Caki2 (cell line): ENCODE measurements around the gene SCRN2. TPM values are rescaled to one million over a fixed set of nuclear protein-coding genes. Genes with fewer than 3 reads are reported as not detected.

Experiments
- DNase-seq: peaks from one replicate; pipeline ENCODE4 v3.0.0-alpha.2; 2015; ENCODE audit warnings: low read depth
- in situ Hi-C: cut with HindIII; loops from 2 replicates; pipeline ENCODE4 v1.10.0; 2016; ENCODE audit warnings: low sequenced_read_pairs, low pct_unique_long_range_greater_than_20kb, mixed read lengths
- total RNA-seq: library from RNA; depleted of rRNA; stranded (reverse); fragments of >200 nt; shearing (Covaris generic); gene quantifications from 2 replicates; pipeline ENCODE4 v1.2.3, GENCODE V29; 2014; ENCODE audit warnings: low replicate concordance

Gene SCRN2
- total RNA-seq, 1 experiment from 2014 or later = 46.0 TPM

DNA sequence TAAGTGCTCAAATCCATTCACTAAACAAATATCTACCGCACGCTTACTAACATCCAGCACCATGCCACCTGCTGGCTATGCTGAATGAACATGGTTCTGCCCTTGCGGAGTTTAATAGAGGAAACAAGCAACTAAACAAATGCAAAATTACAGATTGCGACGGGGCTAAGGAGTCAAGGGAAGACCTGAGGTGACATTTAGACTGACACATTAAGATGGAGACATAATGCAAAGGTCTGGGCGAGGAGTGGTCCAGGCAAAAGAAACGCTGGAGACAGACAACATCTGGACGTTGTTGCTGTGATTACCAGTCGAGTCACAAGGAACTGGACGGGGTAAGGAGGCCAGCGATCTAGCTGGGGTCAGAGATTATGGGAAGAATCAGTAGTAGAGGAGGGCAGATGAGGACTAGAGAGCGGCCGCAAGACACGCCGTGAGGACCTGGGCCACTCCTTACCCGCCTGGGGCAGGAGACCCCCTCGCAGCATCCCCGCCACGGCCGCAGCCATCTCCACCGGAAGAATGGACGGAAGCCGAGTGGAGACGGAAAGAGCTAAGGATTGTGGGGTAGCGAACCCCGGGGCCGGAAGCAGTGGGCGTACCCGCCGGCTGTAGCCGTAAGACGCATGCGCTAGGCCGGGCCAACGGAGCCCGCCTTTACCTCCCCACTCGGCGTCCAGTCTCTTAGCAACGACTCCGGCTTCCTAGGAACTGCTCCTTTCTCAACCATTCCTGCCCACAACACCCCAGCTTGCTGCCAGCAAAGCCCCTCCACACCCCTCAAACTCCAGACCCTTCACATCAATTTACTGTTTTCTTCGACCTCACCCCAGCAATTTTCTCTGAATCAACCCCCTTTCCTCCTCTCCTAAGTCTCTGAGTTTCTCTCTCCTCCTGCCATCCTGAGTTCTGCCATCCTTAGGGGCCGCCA is 9.8 kb downstream of the SCRN2 start, which contains the start of the genes LRRC46 and MRPL10:
TSS of gene LRRC46 (plus strand) at position 668 of the 931 bp plus-strand sequence. CDS start 320 bp downstream, outside the sequence.
TSS of gene MRPL10 (minus strand) at position 539 of the 931 bp plus-strand sequence. CDS start at position 509, 30 bp downstream.
- DNase-seq = peak; percentile 88
- in situ Hi-C loops = no loop called here

DNA sequence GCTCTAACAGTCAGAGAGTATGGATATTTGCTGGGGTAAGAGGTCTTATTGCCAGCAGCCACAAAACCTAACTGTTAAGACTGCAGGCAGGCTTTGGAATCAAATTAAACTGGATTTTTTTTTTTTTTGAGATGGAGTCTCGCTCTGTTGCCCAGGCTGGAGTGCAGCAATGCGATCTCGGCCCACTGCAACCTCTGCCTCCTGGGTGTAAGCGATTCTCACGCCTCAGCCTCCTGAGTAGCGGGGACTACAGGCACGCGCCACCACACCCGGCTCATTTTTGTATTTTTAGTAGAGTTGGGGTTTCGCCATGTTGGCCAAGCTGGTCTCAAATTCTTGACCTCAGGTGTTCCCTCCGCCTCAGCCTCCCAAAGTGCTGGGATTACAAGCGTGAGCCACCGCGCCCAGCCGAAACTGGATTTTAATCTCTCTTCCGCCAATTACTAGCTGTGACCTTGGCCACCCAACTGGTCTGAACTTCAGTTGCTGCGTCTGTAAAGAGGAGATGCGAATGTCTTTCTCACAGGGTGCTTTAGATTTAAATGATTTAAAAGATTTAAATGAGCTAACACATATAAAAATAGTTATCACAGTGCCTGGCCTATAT is 10.6 kb downstream of the SCRN2 start:
- in situ Hi-C loops = no loop called here

DNA sequence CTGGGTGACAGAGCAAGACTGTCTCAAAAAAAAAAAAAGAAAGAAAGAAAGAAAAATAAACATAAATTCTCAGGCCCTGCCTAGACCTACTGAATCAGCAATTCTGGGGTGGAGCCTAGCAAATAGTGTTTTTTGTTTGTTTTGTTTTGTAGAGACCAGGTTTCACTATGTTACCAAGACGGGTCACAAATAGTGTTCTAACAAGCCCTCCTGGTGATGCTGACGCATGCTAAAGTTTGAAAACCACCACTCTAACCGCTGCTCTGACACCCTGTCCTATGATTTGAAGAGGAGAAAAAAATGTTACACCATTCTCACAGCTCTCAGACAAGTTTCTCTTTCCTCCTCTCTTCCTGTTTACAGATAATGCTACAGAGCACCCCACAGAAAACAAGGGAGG is 11.2 kb downstream of the SCRN2 start:
- in situ Hi-C loops = no loop called here
- DNase-seq = peak; percentile 76

More for the DNA sequence above, 10.6 kb downstream of the SCRN2 start:
- no peak for DNase-seq

DNA sequence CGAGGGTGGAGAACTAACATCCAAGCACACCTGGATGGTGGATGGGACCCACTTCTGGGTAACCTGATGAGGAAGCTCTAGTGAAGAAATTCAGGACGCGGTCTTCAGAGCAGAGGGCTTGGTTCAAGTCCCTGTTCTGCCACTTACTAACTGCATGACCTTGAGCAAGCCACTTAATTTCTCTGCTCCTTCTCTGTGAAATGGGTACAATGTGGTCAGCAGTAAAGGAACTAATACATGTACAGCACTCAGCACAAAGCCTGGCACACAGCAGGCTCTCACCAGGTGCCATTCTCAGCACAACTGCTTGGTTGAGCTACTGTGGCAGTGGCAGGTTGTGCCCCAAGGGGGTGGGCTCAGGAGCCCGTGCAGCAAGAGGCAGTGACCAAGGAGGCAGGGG is 17.6 kb downstream of the SCRN2 start:
- in situ Hi-C loops = no loop called here
- no peak for DNase-seq

DNA sequence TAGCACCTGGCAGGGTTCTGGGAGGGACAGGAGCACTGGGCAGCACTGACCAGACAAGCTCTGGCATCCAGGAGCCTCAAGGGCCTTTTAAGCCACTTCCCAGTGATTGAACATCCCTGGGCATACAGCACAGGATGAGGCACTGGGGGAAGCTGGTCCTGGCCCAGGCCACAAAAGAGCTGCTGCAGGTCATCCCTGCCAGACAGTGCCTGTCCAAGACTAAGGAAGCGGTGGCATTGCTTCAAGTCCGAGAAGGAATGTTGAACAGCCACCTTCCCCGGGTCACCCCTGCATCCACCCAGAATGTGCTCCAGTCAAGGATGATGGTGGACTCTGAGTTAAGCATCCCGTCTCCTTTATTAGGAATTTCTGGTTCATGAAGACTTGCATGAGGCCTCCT is 18.3 kb downstream of the SCRN2 start:
- in situ Hi-C loops = no loop called here
- no peak for DNase-seq

DNA sequence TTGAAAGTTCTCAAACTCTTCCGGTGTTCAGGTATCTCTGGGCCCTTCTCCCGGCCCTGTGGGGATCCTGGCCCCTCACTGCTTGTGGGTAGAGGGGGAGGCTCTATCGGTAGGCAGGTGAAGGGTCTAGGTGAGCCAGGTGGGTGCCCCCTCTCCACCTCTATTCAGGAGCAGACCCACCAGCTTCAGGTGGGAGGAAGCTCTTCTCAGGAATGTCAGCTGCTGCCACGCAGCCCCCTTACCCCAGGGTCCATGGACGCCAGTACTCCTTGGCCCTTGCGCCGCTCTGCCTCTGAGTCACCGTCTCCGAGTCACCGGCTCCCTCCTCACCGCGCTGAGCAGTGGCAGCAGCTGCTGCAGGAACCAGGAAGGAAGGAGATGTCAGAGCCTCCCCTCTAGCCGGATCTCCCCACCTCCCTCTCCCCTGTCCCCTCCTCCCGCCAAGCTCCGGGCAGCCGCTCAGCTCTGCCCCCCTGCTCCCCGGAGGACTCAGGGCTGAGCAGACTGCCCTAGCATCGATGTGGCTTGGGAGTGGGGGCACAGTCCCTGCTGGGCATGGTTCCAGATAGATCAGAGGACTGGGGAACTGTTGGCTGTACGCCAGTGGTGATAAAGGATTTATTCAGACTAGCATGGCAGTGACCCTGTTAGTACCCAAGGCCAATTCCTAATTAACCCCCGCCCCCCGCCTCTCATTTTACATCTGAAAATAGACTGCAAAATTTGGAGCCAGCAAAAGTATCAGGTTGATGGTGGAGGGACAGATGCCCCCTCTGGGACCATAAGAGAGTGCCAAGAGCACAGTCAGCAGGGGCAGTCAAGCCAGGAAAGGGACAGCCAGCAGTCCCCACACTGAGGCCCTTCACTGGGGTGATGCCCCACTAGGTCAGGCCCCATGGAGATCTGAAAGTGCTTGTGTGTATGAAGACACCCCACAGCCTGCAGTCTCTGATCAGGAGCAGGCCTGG is 19.4 kb downstream of the SCRN2 start, which contains the start of gene OSBPL7:
TSS of gene OSBPL7 (minus strand) at position 371 of the 968 bp plus-strand sequence. CDS start 1,516 bp downstream, outside the sequence.
- peak; percentile 86 for DNase-seq
- in situ Hi-C loops = no loop called here

DNA sequence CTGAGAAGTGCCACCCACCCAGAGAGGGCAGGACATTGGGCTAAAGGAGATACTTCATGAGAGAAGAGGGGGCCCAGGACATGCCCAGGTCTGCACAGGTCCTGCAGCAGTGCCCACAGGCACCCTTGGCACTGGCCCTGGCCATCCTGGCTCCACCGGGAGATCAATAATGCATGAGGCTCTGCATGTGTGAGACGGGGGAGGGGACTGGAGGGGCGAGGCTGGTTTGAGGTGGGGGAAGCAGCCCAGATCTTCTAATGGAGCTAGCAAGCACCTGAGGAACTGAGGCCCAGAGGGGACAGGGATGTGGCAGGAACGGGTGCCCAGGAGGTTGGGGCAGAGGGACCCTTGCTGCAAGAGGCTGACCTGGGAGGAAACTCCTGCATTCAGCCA is 20.0 kb downstream of the SCRN2 start:
- in situ Hi-C loops = no loop called here
- no peak for DNase-seq

DNA sequence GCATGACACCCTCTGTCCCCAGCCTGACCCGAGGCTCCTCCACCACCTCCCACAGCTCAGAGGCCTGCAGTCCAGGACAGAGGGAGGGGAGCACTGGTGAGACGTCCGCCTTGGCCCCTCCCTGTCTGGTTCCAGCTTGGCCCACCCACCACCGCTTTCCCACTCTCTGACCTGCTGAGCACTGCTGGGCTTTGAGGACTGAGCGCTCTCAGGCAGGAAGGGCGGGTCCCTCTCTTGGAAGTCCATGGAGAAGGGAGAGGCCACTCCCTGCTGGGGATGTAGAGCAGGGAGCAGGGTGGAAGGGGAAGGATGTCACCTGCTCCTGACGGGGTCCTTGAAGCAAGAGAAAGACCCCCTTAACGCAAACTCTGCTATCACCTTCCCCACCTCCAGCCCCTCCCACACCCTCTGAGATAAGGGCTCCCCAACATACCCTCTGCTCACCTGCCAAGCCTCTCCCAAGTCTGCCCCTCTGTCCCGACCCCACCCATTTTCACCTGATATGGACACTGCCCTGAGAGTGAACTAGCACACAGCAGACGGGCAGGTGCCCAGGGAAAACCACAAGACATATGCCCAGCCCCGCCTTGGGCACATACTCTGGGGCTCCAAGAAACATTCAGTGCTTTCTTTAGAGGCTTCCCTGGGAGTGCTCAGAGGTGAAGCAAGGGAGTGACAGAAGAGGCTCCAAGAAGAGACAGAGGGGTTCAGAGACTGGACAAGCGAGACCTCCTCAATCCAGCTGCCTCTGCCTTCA is 20.9 kb downstream of the SCRN2 start:
- peak; percentile 66 for DNase-seq
- in situ Hi-C loops = no loop called here

DNA sequence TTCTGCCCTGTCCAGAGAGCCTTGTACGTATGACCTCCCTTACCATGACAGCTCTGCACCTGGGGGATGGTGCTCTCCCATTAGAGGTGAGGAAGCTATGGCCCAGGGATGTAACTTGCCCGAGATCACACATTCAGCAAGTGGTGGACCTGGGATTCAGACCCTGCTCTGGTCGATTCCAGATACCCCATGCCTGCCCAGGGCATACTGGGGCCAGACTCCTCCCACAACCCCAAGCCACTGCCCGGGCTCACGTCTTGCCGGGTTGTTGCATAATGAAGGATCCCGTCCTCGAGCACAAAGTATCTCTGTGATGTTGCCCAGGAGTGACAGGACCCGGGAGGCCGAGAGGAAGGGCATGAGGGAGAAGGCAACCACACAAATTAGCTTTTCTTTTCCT is 21.6 kb downstream of the SCRN2 start:
- in situ Hi-C loops = no loop called here
- no peak for DNase-seq

DNA sequence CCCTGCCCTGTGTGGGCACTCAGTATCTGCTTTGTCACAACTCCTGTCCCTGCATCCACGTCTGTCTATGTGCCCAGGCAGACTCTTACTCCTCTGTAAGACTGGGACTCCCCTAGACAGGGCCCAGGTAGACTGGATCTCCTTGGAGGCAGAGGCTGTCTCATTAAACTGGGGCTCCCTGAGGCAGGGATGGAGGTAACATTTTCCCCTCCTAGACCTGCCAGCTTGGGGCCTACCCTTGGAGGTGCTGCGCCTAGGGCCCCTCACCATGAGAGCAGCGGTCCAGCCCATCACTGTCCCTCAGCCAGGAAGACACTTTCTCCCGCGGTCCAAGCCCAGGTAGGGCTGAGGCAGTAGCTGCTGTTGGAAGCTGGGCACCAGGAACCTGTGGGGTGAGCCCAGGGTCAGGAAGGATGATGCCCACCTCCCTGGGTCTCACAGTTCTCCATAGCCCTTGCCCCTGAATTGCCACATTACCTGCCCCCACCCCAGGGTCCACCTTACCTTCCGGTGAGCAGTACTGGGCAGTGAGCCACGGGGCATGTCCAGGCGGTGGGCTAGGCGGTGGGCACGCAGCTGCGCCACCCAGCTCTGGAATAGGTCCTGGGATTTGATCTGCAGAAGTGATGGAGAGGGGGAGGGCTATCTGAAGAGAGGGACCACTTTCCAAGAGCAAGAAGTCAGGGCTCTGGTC is 22.9 kb downstream of the SCRN2 start:
- in situ Hi-C loops = no loop called here
- DNase-seq = no peak

DNA sequence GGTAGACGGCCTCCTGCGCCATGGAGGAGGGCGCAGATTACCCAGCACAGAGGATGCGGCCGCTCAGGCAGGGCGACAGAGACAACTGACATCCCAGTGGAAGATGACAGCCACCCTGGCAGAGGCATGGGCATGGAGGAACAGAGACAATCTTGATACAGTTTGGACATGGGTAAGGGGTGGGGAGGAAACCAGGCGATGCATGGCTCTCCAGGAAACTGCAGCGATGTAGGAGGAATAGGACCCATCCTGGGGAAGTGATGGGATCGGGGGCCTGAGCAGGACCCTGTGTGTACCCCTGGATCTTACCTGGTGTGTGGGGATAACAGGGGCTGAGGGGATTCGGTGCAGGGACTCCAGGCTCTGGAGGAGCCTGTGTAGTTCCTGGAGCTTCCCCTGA is 24.1 kb downstream of the SCRN2 start:
- DNase-seq = no peak
- in situ Hi-C loops = no loop called here

DNA sequence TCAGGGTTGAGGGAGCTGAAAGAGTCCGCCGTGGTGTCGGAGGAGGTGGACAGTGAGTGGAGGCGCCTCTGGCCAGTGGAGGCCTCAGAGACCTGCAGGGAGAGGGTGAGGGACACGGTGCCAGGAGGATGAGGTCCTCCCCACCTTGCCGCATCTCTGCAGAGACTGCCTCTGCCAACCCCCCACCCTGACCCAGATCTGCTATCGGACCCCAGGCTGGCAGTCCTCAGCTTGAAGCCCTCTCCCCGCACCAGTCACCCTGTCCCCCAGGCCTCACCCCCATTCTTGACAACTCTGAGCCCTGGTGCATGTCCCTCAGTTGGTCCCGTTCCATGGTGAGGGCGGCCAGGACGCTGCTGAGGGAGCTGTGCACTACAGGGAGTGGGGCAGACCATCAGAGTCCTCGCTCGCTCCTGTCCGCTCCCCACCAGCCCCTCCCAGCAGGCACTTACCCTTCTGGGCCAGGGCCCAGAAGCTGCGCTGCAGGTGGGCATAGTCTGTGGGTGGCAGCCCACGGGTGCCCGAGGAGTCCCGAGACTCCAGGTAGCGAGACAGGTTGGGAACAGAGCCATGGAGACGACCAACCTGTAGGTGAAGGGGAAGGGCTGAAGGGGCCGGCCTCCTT is 24.9 kb downstream of the SCRN2 start:
- in situ Hi-C loops = no loop called here
- DNase-seq = no peak

DNA sequence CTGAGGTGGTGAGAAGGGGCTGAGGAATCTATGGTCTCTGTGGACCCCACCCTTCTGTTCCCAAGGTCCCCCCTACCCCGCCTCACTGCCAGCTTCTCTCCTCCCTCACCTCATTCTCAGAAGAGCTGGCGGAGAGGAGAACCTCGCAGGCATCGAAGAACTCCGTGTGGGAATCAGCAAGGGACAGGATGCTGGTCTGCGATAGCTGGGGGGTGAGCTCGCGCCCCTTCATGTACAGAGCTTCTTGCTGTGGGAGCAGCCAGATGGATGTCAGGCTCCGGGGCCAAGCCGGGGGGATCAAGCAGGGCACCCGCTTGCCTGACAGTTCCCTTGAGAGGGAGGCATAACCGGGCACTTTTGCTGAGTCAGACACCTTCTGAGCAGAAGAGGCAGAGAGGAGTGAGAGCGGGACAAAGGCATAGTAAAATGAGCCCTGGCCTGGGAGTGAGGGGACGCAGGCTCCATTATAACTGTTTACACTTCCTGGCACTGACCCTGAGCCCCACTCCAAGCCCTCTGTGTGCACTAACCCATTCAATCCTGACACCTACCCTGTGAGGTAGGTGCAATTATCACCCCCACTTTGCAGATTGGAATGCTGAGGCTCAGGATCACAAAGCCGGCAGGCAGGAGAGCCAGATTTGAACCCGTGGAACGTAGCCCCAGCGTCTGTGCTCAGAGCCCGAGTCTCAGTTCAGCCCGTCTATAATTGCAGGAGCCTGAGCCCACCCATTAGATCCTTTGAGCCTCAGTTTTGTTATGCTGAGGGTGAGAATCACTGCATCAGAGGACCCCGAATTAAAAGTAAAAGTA is 25.8 kb downstream of the SCRN2 start:
- DNase-seq = no peak
- in situ Hi-C loops = no loop called here

DNA sequence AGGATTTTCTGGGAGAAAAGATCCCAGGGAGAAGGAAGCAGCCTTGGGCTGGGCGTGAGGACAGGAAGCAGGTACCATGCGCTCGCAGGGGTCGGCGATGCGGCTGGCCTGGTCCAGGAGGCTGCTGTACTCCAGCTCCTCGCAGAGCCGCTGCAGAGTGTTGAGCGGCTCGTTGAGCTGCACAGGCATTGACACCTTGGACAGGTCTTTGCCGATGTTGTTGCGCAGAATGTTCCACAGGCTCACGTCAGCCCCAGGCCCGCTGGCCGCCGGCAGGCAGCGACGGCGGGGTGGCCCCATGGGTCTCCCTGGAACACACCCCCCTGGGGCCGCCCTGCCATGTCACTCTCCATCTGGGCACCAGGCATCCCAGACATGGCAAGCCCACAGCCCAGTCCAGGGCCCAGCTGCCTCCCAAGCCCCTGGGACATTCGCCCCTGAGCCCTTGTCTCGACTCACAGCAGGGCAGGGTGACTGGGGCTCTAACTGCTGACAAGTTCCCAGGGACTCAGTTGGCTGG is 27.5 kb downstream of the SCRN2 start:
- no peak for DNase-seq
- in situ Hi-C loops = no loop called here

DNA sequence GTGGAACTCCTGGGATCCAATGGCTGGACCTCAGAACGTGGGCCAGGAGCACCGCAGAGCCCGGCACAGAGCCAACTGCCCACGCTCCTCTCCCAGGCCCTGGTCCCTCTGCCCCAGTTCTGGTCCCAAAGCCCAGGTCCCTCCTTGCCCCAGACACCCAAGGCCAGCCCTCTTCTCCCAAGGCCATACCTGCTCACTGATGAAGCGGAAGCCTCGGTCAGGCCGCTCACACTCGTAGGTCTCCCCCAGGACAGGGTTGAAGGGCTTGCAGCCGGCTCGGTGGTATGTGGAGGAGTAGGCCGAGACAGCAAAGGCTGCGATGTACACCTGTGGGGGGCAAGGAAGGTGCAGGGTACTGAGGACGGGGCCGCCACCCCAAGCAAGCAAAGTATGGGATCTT is 28.0 kb downstream of the SCRN2 start:
- in situ Hi-C loops = no loop called here
- no peak for DNase-seq
